HG03175 (cell line): ENCODE measurements around the gene SLC9C2.
"Not testable (repeated sequence)": the region's sequence is repeated elsewhere in the genome, so short reads cannot be mapped to it uniquely, and the experiment has no call there.

Source experiments
- ATAC-seq: cut with Tn5 transposase; IDR thresholded peaks from one replicate; pipeline ENCODE4 v1.9.1; 2021; ENCODE audit warnings: mild to moderate bottlenecking, moderate library complexity; ENCODE audit not compliant: unreplicated experiment

SLC9C2 gene

GRCh38 chr1:173489929-173490328, 112.9 kb downstream of the SLC9C2 start:
- ATAC-seq, result no peak

GRCh38 chr1:173489149-173489600, 113.7 kb downstream of the SLC9C2 start:
- ATAC-seq, result no peak

GRCh38 chr1:173488001-173488400, 114.9 kb downstream of the SLC9C2 start:
- no peak for ATAC-seq

GRCh38 chr1:173485401-173485800, 117.5 kb downstream of the SLC9C2 start:
- no peak for ATAC-seq

GRCh38 chr1:173484276-173484675, 118.6 kb downstream of the SLC9C2 start:
- ATAC-seq, result no peak

GRCh38 chr1:173482683-173483082, 120.2 kb downstream of the SLC9C2 start:
- no peak for ATAC-seq

- no peak for ATAC-seq
Measured at GRCh38 chr1:173481195-173481772, 121.6 kb downstream of the SLC9C2 start.

- ATAC-seq, result no peak
Measured at GRCh38 chr1:173479649-173480048, 123.2 kb downstream of the SLC9C2 start.

- no peak for ATAC-seq
Measured at GRCh38 chr1:173478094-173478674, 124.7 kb downstream of the SLC9C2 start.

- peak; percentile 54 for ATAC-seq
Measured at GRCh38 chr1:173477286-173478093, 125.4 kb downstream of the SLC9C2 start, which contains the start of gene PRDX6. TSS of gene PRDX6 (plus strand) at chr1:173477335. CDS start at chr1:173477398, 63 bp downstream.

GRCh38 chr1:173476665-173477285, 126.1 kb downstream of the SLC9C2 start:
- ATAC-seq, result peak; percentile 97

GRCh38 chr1:173476197-173476664, 126.6 kb downstream of the SLC9C2 start:
- no peak for ATAC-seq

GRCh38 chr1:173475564-173476196, 127.2 kb downstream of the SLC9C2 start:
- no peak for ATAC-seq

GRCh38 chr1:173474780-173475421, 128.0 kb downstream of the SLC9C2 start:
- ATAC-seq, result not testable (repeated sequence)

- no peak for ATAC-seq
Measured at GRCh38 chr1:173474097-173474779, 128.6 kb downstream of the SLC9C2 start.

- ATAC-seq, result no peak
Measured at GRCh38 chr1:173473599-173474011, 129.3 kb downstream of the SLC9C2 start.

- ATAC-seq, result no peak
Measured at GRCh38 chr1:173470608-173471007, 132.3 kb downstream of the SLC9C2 start.

GRCh38 chr1:173469656-173470055, 133.2 kb downstream of the SLC9C2 start:
- ATAC-seq, result no peak

- ATAC-seq, result no peak
Measured at GRCh38 chr1:173467426-173467825, 135.4 kb downstream of the SLC9C2 start.

- not testable (repeated sequence) for ATAC-seq
Measured at GRCh38 chr1:173464185-173464584, 138.7 kb downstream of the SLC9C2 start.
